ENCODE results near the gene CCNL2. TPM values are rescaled to one million over a fixed set of nuclear protein-coding genes. Genes with fewer than 3 reads are reported as not detected.

Gene CCNL2
- total and polyA plus RNA-seq, 4 donors: 46.4 to 170 (median 104) TPM

DNA sequence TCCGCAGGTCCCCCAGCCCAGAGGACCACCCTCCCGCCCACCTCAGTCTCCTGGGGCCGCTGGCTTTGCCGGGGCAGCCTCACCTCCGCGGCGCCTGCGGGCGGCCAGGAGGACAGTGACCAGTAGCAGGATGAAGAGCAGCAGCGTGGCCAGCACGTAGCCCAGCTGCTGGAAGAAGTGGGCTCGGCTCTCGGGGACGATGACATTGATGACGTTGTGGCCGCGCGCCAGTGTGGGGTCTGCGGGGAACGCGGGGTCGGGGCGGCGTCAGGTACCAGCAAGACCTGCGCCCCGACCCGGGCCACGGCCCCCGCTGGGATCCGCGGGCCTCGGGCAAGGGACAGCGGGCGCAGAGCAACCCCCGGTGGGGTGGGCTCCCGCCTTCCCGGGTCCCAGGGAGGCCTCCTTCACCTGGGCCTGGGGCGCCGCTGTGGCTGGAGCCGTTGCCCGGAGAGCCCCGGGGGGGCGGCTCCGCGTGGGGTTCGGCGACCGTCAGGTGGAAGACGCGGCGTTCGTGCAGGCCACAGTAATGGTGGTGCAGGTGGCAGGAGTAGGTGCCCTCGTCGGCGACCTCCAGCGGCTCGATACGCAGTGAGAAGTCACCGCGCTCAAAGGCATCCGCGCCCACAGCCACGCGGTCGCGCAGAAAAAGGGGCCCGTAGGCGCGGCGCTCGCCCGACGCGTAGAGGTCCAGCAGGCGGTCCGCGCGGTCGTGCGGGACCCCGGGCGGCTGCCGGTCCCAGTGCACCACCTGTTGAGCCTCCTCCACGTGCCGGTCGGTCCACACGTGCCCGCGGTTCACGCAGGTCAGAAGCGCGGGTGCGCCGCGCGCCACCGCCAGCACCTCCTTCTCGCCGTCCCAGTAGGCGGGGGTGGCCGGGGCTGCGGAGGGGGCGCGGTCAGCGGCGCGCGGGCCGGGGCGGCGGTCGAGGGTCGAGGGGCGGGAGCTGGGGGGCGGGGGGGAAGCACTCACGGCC is 44.6 kb downstream of the CCNL2 start:
- peak overlapping the region in 1 of 3 donors; percentile 17 for H3K4me3 ChIP-seq (ENCODE audit: low read depth in 1 of 3, low read length in 3 of 3)
- no peaks in the 10 kb centered on the region for H3K9me3 ChIP-seq (ENCODE audit: control insufficient read depth in 4 of 4, low read length in 3 of 4)
- no peak for DNase-seq (ENCODE audit: low spot score)
- H3K9ac ChIP-seq (ENCODE audit: low read depth in 1 of 2, low read length in 2 of 2): no peak overlapping the region
- H3K27me3 ChIP-seq (ENCODE audit: control insufficient read depth in 4 of 4, insufficient read depth in 4 of 4, low read length in 3 of 4): peaks cover 0 to 2% (median 0%) of the 10 kb centered on the region in 4 donors
- H3K36me3 ChIP-seq (ENCODE audit: control insufficient read depth in 4 of 4, insufficient read depth in 3 of 4, low read depth in 1 of 4, low read length in 3 of 4): no peaks in the 10 kb centered on the region
- H3K4me1 ChIP-seq (ENCODE audit: control insufficient read depth in 4 of 4, insufficient read depth in 4 of 4, low read length in 3 of 4): peaks cover 0 to 25% (median 4%) of the 10 kb centered on the region in 4 donors
- WGBS: 24% methylated on average over 116 of the region's 116 CpGs
- TF ChIP-seq TAF1 (conservative IDR thresholded peaks at IDR 0.05) (no peak), FOXA1 (IDR thresholded peaks at IDR 0.05) (no peak), FOXA2 (IDR thresholded peaks at IDR 0.05) (no peak), RXRA (IDR thresholded peaks at IDR 0.05) (no peak)
- no peak overlapping the region for H3K27ac ChIP-seq (ENCODE audit: low read depth in 1 of 2, low read length in 2 of 2)

DNA sequence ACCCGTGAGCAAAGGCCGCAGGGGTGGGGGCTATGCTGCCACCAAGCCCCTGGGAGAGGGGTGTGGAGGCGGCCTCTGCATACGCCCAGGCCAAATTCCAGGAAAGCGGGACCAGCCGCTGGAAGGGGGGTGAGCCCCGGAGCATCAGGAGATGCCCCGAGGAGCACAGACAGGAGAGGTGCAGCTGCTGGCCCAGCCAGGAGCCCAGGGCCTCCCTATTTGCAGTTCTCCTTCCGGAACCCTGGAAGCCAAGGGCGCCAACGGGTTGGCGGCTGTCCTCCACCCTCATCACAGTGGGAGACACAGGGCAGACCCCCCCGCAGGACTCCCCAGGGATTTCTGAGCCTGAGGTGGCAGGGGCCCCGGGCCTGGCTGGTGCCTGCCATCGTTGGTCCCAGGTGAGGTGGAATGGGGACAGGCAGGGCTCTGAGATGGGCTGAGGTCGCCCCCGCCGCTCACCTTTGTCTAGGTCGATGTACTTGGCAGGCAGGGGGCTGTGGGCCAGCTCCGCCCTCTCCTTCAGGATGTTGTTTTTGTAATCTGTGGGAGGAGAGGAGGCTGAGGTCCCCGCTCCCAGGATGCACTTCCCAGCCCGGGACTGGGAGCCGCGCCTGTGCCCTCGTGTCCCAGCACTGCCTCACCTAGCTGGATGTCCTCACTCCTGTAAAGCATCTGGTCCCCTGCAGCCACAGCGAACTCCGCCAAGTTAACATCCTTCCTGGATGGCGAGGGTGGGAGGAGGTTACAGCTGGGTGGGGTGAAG is 45.6 kb downstream of the CCNL2 start:
- TF ChIP-seq GABPA (IDR thresholded peaks at IDR 0.05 in 1 of 2, conservative IDR thresholded peaks at IDR 0.05 in 1 of 2) (no peak), HNF4G (IDR thresholded peaks at IDR 0.05) (no peak), EGR1 (IDR thresholded peaks at IDR 0.05; ENCODE audit: low read depth in 2 of 2) (no peak), JUND (IDR thresholded peaks at IDR 0.05) (no peak), YY1 (IDR thresholded peaks at IDR 0.05) (no peak), FOXA1 (IDR thresholded peaks at IDR 0.05) (no peak), NR2F2 (IDR thresholded peaks at IDR 0.05) (no peak), HNF4A (conservative IDR thresholded peaks at IDR 0.05) (no peak), SP1 (IDR thresholded peaks at IDR 0.05) (no peak), RXRA (IDR thresholded peaks at IDR 0.05) (no peak), RAD21 (IDR thresholded peaks at IDR 0.05) (no peak), FOXA2 (IDR thresholded peaks at IDR 0.05) (no peak), TAF1 (conservative IDR thresholded peaks at IDR 0.05) (no peak)
- TF ChIP-seq, protein P1, sequence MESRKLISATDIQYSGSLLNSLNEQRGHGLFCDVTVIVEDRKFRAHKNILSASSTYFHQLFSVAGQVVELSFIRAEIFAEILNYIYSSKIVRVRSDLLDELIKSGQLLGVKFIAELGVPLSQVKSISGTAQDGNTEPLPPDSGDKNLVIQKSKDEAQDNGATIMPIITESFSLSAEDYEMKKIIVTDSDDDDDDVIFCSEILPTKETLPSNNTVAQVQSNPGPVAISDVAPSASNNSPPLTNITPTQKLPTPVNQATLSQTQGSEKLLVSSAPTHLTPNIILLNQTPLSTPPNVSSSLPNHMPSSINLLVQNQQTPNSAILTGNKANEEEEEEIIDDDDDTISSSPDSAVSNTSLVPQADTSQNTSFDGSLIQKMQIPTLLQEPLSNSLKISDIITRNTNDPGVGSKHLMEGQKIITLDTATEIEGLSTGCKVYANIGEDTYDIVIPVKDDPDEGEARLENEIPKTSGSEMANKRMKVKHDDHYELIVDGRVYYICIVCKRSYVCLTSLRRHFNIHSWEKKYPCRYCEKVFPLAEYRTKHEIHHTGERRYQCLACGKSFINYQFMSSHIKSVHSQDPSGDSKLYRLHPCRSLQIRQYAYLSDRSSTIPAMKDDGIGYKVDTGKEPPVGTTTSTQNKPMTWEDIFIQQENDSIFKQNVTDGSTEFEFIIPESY (IDR thresholded peaks at IDR 0.05): no peak
- TF ChIP-seq, protein P2, sequence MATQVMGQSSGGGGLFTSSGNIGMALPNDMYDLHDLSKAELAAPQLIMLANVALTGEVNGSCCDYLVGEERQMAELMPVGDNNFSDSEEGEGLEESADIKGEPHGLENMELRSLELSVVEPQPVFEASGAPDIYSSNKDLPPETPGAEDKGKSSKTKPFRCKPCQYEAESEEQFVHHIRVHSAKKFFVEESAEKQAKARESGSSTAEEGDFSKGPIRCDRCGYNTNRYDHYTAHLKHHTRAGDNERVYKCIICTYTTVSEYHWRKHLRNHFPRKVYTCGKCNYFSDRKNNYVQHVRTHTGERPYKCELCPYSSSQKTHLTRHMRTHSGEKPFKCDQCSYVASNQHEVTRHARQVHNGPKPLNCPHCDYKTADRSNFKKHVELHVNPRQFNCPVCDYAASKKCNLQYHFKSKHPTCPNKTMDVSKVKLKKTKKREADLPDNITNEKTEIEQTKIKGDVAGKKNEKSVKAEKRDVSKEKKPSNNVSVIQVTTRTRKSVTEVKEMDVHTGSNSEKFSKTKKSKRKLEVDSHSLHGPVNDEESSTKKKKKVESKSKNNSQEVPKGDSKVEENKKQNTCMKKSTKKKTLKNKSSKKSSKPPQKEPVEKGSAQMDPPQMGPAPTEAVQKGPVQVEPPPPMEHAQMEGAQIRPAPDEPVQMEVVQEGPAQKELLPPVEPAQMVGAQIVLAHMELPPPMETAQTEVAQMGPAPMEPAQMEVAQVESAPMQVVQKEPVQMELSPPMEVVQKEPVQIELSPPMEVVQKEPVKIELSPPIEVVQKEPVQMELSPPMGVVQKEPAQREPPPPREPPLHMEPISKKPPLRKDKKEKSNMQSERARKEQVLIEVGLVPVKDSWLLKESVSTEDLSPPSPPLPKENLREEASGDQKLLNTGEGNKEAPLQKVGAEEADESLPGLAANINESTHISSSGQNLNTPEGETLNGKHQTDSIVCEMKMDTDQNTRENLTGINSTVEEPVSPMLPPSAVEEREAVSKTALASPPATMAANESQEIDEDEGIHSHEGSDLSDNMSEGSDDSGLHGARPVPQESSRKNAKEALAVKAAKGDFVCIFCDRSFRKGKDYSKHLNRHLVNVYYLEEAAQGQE (IDR thresholded peaks at IDR 0.05): no peak
- TF ChIP-seq, protein P3, sequence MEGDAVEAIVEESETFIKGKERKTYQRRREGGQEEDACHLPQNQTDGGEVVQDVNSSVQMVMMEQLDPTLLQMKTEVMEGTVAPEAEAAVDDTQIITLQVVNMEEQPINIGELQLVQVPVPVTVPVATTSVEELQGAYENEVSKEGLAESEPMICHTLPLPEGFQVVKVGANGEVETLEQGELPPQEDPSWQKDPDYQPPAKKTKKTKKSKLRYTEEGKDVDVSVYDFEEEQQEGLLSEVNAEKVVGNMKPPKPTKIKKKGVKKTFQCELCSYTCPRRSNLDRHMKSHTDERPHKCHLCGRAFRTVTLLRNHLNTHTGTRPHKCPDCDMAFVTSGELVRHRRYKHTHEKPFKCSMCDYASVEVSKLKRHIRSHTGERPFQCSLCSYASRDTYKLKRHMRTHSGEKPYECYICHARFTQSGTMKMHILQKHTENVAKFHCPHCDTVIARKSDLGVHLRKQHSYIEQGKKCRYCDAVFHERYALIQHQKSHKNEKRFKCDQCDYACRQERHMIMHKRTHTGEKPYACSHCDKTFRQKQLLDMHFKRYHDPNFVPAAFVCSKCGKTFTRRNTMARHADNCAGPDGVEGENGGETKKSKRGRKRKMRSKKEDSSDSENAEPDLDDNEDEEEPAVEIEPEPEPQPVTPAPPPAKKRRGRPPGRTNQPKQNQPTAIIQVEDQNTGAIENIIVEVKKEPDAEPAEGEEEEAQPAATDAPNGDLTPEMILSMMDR (IDR thresholded peaks at IDR 0.05; ENCODE audit: low read depth, low read length, missing input control): no peak
- TF ChIP-seq, protein P4, sequence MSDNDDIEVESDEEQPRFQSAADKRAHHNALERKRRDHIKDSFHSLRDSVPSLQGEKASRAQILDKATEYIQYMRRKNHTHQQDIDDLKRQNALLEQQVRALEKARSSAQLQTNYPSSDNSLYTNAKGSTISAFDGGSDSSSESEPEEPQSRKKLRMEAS (IDR thresholded peaks at IDR 0.05): no peak
- TF ChIP-seq, protein P5, sequence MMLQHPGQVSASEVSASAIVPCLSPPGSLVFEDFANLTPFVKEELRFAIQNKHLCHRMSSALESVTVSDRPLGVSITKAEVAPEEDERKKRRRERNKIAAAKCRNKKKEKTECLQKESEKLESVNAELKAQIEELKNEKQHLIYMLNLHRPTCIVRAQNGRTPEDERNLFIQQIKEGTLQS (IDR thresholded peaks at IDR 0.05): no peak
- Histone ChIP-seq H3K4me3 (ENCODE audit: low read depth in 1 of 3, low read length in 3 of 3) (no peak overlapping the region), H3K36me3 (ENCODE audit: control insufficient read depth in 4 of 4, insufficient read depth in 3 of 4, low read depth in 1 of 4, low read length in 3 of 4) (no peaks in the 10 kb centered on the region), H3K9ac (ENCODE audit: low read depth in 1 of 2, low read length in 2 of 2) (no peak overlapping the region), H3K27me3 (ENCODE audit: control insufficient read depth in 4 of 4, insufficient read depth in 4 of 4, low read length in 3 of 4) (peaks cover 0 to 2% (median 0%) of the 10 kb centered on the region in 4 donors), H3K4me1 (ENCODE audit: control insufficient read depth in 4 of 4, insufficient read depth in 4 of 4, low read length in 3 of 4) (peaks cover 0 to 27% (median 4%) of the 10 kb centered on the region in 4 donors), H3K27ac (ENCODE audit: low read depth in 1 of 2, low read length in 2 of 2) (no peak overlapping the region), H3K9me3 (ENCODE audit: control insufficient read depth in 4 of 4, low read length in 3 of 4) (no peaks in the 10 kb centered on the region)
- DNase-seq (ENCODE audit: low spot score): no peak
- WGBS: 17% methylated on average over 28 of the region's 28 CpGs
